K562 (cell line): ENCODE data around the gene RASGEF1C. TPM values are rescaled to one million over a fixed set of nuclear protein-coding genes. Genes with fewer than 3 reads are reported as not detected.

ENCODE experiments used
- ATAC-seq: fragments of 200-7000 bp; cut with Tn5 transposase; 3 replicates; pipeline ENCODE4 v1.9.1; 2020; ENCODE audit warnings: moderate library complexity
- Bru-seq: library from RNA; stranded (reverse); fragments of 400-500 nt; gene quantifications from one replicate; lab custom pipeline; 2021; lab: Mats Ljungman, UMichigan
- BruChase-seq, 2 experiments: library from RNA; stranded (reverse); fragments of 400-500 nt; gene quantifications; one replicate each; lab custom pipeline; 2021; lab: Mats Ljungman, UMichigan
- BruUV-seq: library from RNA; stranded (reverse); fragments of 400-500 nt; replicated peaks from 2 replicates; lab custom pipeline; 2021; lab: Mats Ljungman, UMichigan
- CTCF ChIA-PET: fragments of 300-600 bp; formaldehyde crosslinking; extraction: SDS; loops from one replicate; lab custom pipeline; 2021; ENCODE audit warnings: low intra/inter-chr PET ratio; lab: Yijun Ruan, JAX
- POLR2A ChIA-PET: fragments of 300-600, 350-650 bp; sonication (Branson Sonifier 250); formaldehyde crosslinking; extraction: SDS; loops from one replicate; lab custom pipeline; 2021; ENCODE audit warnings: antibody characterized with exemption, inconsistent platforms; lab: Yijun Ruan, JAX
- DNase-seq, 4 experiments: peaks; one replicate each; pipeline versions ENCODE4 v3.0.0 to v3.0.0-alpha.2; 2011 to 2018; ENCODE audit warnings: low spot score in 3 of 4, mixed read lengths in 3 of 4; ENCODE audit errors: extremely low read depth in 1 of 4
- FAIRE-seq: peaks from 2 replicates; lab custom pipeline; 2011; peaks lifted over from hg19 to GRCh38; lab: Jason Lieb, UNC
- H2AFZ ChIP-seq: 2 replicates; pipeline ENCODE4 v1.6.0; 2011; ENCODE audit warnings: low read depth, low read length, control low read depth, inconsistent platforms
- H3K27ac ChIP-seq: fragments of 200-600 bp; 3 replicates; pipeline ENCODE4 v1.8.0; 2011; ENCODE audit warnings: low read depth, mild to moderate bottlenecking, control low read depth, inconsistent platforms, low read length, moderate library complexity, mixed read lengths; ENCODE audit errors: extremely low read depth
- H3K27me3 ChIP-seq, 2 experiments: fragments of 300-600 bp in 1 of 2; 2 replicates in 1 of 2; 3 replicates in 1 of 2; pipeline versions ENCODE4 v1.6.0 to v1.8.0; 2011; ENCODE audit warnings: inconsistent platforms in 2 of 2, low read length in 2 of 2, mild to moderate bottlenecking in 1 of 2, mixed read lengths in 1 of 2, moderate library complexity in 1 of 2; ENCODE audit not compliant: control insufficient read depth in 2 of 2, insufficient read depth in 2 of 2
- H3K36me3 ChIP-seq: fragments of 300-600 bp; 3 replicates; pipeline ENCODE4 v1.8.0; 2011; ENCODE audit warnings: mild to moderate bottlenecking, low read length, inconsistent platforms; ENCODE audit not compliant: control insufficient read depth, insufficient read depth
- H3K4me1 ChIP-seq, 2 experiments: fragments of 200-600 bp in 1 of 2; replicated peaks in 1 of 2; 2 replicates in 1 of 2; 3 replicates in 1 of 2; pipeline versions ENCODE4 v1.5.1 to v1.8.0; 2011; ENCODE audit warnings: inconsistent platforms in 2 of 2, low read length in 2 of 2, mild to moderate bottlenecking in 1 of 2, mixed read lengths in 1 of 2, moderate library complexity in 1 of 2; ENCODE audit not compliant: control insufficient read depth in 2 of 2, insufficient read depth in 2 of 2
- H3K4me2 ChIP-seq: 2 replicates; pipeline ENCODE4 v1.6.1; 2011; ENCODE audit warnings: low read length, control low read depth, inconsistent platforms, mixed read lengths; ENCODE audit not compliant: insufficient read depth
- H3K4me3 ChIP-seq: fragments of 200-600 bp; sonication (generic), shearing (Covaris generic); 2 replicates; pipeline ENCODE4 v1.5.1; 2016; ENCODE audit warnings: control low read depth, inconsistent platforms
- H3K79me2 ChIP-seq: fragments of 200-600 bp; 3 replicates; pipeline ENCODE4 v1.8.0; 2011; ENCODE audit warnings: low read length, inconsistent platforms; ENCODE audit not compliant: control insufficient read depth, insufficient read depth
- H3K9ac ChIP-seq, 2 experiments: 2 replicates each; pipeline versions ENCODE4 v1.6.0 to v1.6.1; 2011; ENCODE audit warnings: low read depth in 2 of 2, low read length in 2 of 2, control low read depth in 1 of 2, inconsistent platforms in 1 of 2, mild to moderate bottlenecking in 1 of 2, mixed read lengths in 1 of 2; ENCODE audit not compliant: insufficient read depth in 1 of 2
- H3K9me1 ChIP-seq: one replicate; pipeline ENCODE4 v1.6.0; 2011; ENCODE audit warnings: inconsistent platforms, mild to moderate bottlenecking, low read length, moderate library complexity; ENCODE audit not compliant: control insufficient read depth, insufficient read depth
- H3K9me3 ChIP-seq: replicated peaks from 2 replicates; pipeline ENCODE4 v1.5.1; 2011; ENCODE audit warnings: low read depth, low read length, inconsistent platforms; ENCODE audit not compliant: control insufficient read depth, insufficient read depth
- H4K20me1 ChIP-seq: replicated peaks from 2 replicates; pipeline ENCODE4 v1.6.1; 2011; ENCODE audit warnings: low read length, inconsistent platforms, mixed read lengths; ENCODE audit not compliant: control insufficient read depth, insufficient read depth
- BHLHE40 ChIP-seq: IDR thresholded peaks from 2 replicates; pipeline ENCODE4 v1.6.1; 2011; ENCODE audit warnings: low read length, improper control_type of control experiment
- CBX2 ChIP-seq: fragments of 200-600 bp; sonication (generic); IDR thresholded peaks from one replicate; pipeline ENCODE4 v1.6.1; 2012; ENCODE audit warnings: mild to moderate bottlenecking, low read length, inconsistent platforms; ENCODE audit not compliant: insufficient read depth, poor library complexity, severe bottlenecking
- CREM ChIP-seq: IDR thresholded peaks from 2 replicates; pipeline ENCODE4 v1.6.1; 2014; ENCODE audit warnings: antibody characterized with exemption, low read depth
- HNRNPLL ChIP-seq: fragments of 200-400 bp; formaldehyde crosslinking; IDR thresholded peaks from 2 replicates; pipeline ENCODE4 v1.6.1; 2017; ENCODE audit warnings: low read length, low read depth, mild to moderate bottlenecking; ENCODE audit not compliant: poor library complexity, severe bottlenecking
- MTF1 ChIP-seq: fragments of 250-450 bp; sonication (Bioruptor Pico); IDR thresholded peaks from 2 replicates; pipeline ENCODE4 v1.9.0; 2021; ENCODE audit warnings: moderate library complexity, mild to moderate bottlenecking, inconsistent platforms, borderline replicate concordance
- RBM15 ChIP-seq: fragments of 200-400 bp; formaldehyde crosslinking; IDR thresholded peaks from 2 replicates; pipeline ENCODE4 v1.6.1; 2018; ENCODE audit warnings: mild to moderate bottlenecking, low read length, moderate library complexity; ENCODE audit not compliant: insufficient read depth
- TAL1 ChIP-seq: fragments of 450-650 bp; IDR thresholded peaks from 2 replicates; pipeline ENCODE4 v1.6.1; 2016; ENCODE audit warnings: mild to moderate bottlenecking
- ZEB2 ChIP-seq: fragments of 450-650 bp; IDR thresholded peaks from 2 replicates; pipeline ENCODE4 v1.6.1; 2016
- ZFP36 ChIP-seq: fragments of 150-350 bp; IDR thresholded peaks from 2 replicates; pipeline ENCODE4 v1.6.1; 2018; ENCODE audit warnings: low read length, low read depth; ENCODE audit not compliant: partially characterized antibody
- ZNF507 ChIP-seq: conservative IDR thresholded peaks from 2 replicates; pipeline ENCODE4 v1.6.1; 2017; ENCODE audit warnings: missing genetic modification characterization, missing compliant biosample characterization
- ZNF695 ChIP-seq: fragments of 450-650 bp; formaldehyde crosslinking; IDR thresholded peaks from 2 replicates; pipeline ENCODE4 v1.4.0; 2020; ENCODE audit warnings: mild to moderate bottlenecking, moderate library complexity
- WGBS: fragments of 100-300 bp; shearing (Covaris generic); methylation state at CpG from one replicate; pipeline ENCODE4 v1.1.6; 2016; ENCODE audit warnings: low coverage, mixed read lengths; ENCODE audit not compliant: insufficient coverage; ENCODE audit errors: missing lambda C conversion rate; 5-methylcytosine and 5-hydroxymethylcytosine counted together
- in situ Hi-C: fragments of 300-500 bp; cut with MboI; formaldehyde crosslinking; loops from 4 replicates; pipeline ENCODE4 v1.15.0; 2018; ENCODE audit warnings: inconsistent platforms, mixed read lengths
- intact Hi-C: fragments of 100-400 bp; cut with micrococcal nuclease; formaldehyde crosslinking; loops from 2 replicates; pipeline ENCODE4 v1.14.2; 2022
- long read RNA-seq, 3 experiments: library from polyadenylated mRNA in 2 of 3; library from RNA in 1 of 3; unstranded in 2 of 3; stranded (forward) in 1 of 3; transcript quantifications; one replicate each; pipeline ENCODE4 v2.0.0, GENCODE V29; 2019 to 2022
- polyA minus RNA-seq, 3 experiments: library from RNA; depleted of rRNA, polyadenylated mRNA; stranded (reverse); fragments of >200 nt; gene quantifications; 2 replicates each; pipeline ENCODE4 v1.2.3, GENCODE V29; 2011
- polyA plus RNA-seq, 8 experiments: library from polyadenylated mRNA; depleted of rRNA in 4 of 8; stranded (reverse) in 5 of 8; unstranded in 3 of 8; fragments of >200 nt; fragmentation: Nextera tagmentation in 2 of 8; fragmentation: Illumina TruSeq in 1 of 8; extraction: Ambion mirVana in 2 of 8; extraction: Trizol in 1 of 8; gene quantifications; 2 replicates each; pipeline versions ENCODE4 v1.2.1 to v1.2.3, GENCODE V29; 2011 to 2014; ENCODE audit warnings: inconsistent platforms in 1 of 8, missing spikeins in 1 of 8
- total RNA-seq, 7 experiments: library from RNA; depleted of rRNA in 6 of 7; stranded (reverse); fragments of >200 nt in 6 of 7; fragmentation: Illumina TruSeq in 2 of 7; extraction: Trizol in 2 of 7; gene quantifications; 2 replicates each; pipeline versions ENCODE4 v1.2.1 to v1.2.3, GENCODE V29; 2011 to 2021; ENCODE audit warnings: low replicate concordance in 1 of 7
- TF ChIP-seq, protein P1 (sequence below), 3 experiments: fragments of 200-800 bp in 1 of 3; sonication (Bioruptor generic) in 1 of 3; sonication (generic) in 1 of 3; formaldehyde crosslinking in 1 of 3; IDR thresholded peaks; 2 replicates each; pipeline versions ENCODE4 v1.6.1 to v1.8.0; 2016 to 2022; ENCODE audit warnings: mild to moderate bottlenecking in 2 of 3, missing compliant biosample characterization in 2 of 3, missing genetic modification characterization in 2 of 3, missing genetic modification reagents in 1 of 3
- TF ChIP-seq, protein P2 (sequence below): fragments of 450-650 bp; formaldehyde crosslinking; IDR thresholded peaks from 2 replicates; pipeline ENCODE4 v1.4.0; 2020; ENCODE audit warnings: mild to moderate bottlenecking, moderate library complexity
- TF ChIP-seq, protein P3 (sequence below): sonication (generic); formaldehyde crosslinking; IDR thresholded peaks from 2 replicates; pipeline ENCODE4 v1.8.1; 2023; ENCODE audit warnings: mild to moderate bottlenecking, missing genetic modification reagents, moderate library complexity

The RASGEF1C gene
- 0.18 and 0.81 TPM in 2 replicates for total RNA-seq (2011; cell fraction: chromatin; rRNA removed; ENCODE audit: low replicate concordance)
- 0.79 and 0.83 TPM in 2 replicates for total RNA-seq (2011; cell fraction: nucleolus; rRNA removed)
- 0.73 TPM in 1 of 2 replicates, not detected in the other for total RNA-seq (2011; cell fraction: nucleoplasm; rRNA removed)
- 1.1 TPM in 1 of 2 replicates, not detected in the other for total RNA-seq (2014; rRNA removed)
- total RNA-seq (2014; rRNA removed; fragmentation: Illumina TruSeq; extraction: Trizol), result not detected in 2 replicates
- 0.11 TPM in 1 of 2 replicates, not detected in the other for total RNA-seq (2015; rRNA removed; fragmentation: Illumina TruSeq; extraction: Trizol)
- total RNA-seq (2021), result 0.31 and 0.35 TPM in 2 replicates
- 0.16 TPM in 1 of 2 replicates, not detected in the other for polyA plus RNA-seq (2011; rRNA removed)
- 0.16 and 0.42 TPM in 2 replicates for polyA plus RNA-seq (2011; cell fraction: cytosol; rRNA removed)
- polyA plus RNA-seq (2011; cell fraction: nucleus; rRNA removed), result 0.29 and 1.0 TPM in 2 replicates
- 0.13 and 0.40 TPM in 2 replicates for polyA plus RNA-seq (2012)
- polyA plus RNA-seq (2014; fragmentation: Illumina TruSeq; extraction: Trizol), result 0.04 and 0.30 TPM in 2 replicates
- not detected for polyA plus RNA-seq (2014; fragmentation: Nextera tagmentation; extraction: Ambion mirVana)
- polyA plus RNA-seq (2014; rRNA removed), result 0.21 and 0.47 TPM in 2 replicates
- 0.27 TPM in 1 of 2 replicates, not detected in the other for polyA minus RNA-seq (2011; rRNA and poly(A)+ RNA removed)
- polyA minus RNA-seq (2011; cell fraction: cytosol; rRNA and poly(A)+ RNA removed), result not detected in 2 replicates
- 0.22 and 0.27 TPM in 2 replicates for polyA minus RNA-seq (2011; cell fraction: nucleus; rRNA and poly(A)+ RNA removed)
- percentile 35 among the genes with signal in this experiment for Bru-seq, nascent RNA
- percentile 35 among the genes with signal in this experiment for BruChase-seq, experiment 1, labeled RNA remaining after a 2-hour chase
- percentile 29 among the genes with signal in this experiment for BruChase-seq, experiment 2, labeled RNA remaining after a 6-hour chase
- long read RNA-seq, experiment 1, partial matches to known transcripts, result 0 of 6 reads
- long read RNA-seq, experiment 1, other reads (novel, unspliced or antisense), result 4 of 6 reads
- long read RNA-seq, experiment 2, result 0 reads
- long read RNA-seq, experiment 3, result 0 reads

DNA sequence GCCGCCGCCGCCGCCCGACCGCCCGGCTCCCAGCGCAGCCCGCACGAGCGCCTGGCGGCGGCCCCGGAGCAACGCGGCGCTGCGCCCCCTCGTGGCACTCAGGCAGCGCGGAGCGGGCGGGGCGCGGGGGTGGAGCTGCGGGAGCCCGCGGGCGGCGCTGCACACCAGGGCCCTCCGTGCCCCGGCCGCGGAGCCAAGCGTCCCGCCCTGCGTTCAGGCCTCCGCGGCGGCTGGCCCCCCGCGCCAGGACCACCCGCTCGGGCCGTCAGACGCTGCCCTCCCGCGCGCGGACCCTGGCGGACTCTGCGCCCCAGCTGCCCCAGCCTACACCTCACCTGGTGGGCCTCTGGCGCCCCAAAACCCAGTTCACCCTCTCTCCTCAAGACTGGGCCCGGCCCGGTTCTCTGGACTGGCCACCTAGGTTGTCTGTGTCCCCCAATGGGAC lies at the start of gene RASGEF1C:
RASGEF1C (minus strand) TSS at position 75 of the 445 bp plus-strand sequence. CDS start 71,159 bp downstream, outside the sequence.
- Histone ChIP-seq H3K4me3 (peak within 1 kb of the TSS; percentile 35), H3K36me3 (no peaks in the 10 kb centered on the region), H3K9me3 (no peaks in the 10 kb centered on the region), H4K20me1 (no peaks in the 10 kb centered on the region), H3K79me2 (no peaks in the 10 kb centered on the region), H3K4me2 (peak within 1 kb of the TSS; percentile 66), H3K27ac (no peak within 1 kb of the TSS), H2AFZ (peak within 1 kb of the TSS; percentile 80), H3K9ac (peak within 1 kb of the TSS in 1 of 2 experiments; percentile 88; a peak in 3 of 4 replicates), H3K9me1 (peaks cover 4% of the 10 kb centered on the region), H3K27me3 (peaks cover 0 to 36% of the 10 kb centered on the region in 2 experiments; a peak in 3 of 5 replicates), H3K4me1 (peaks cover 8 to 41% of the 10 kb centered on the region in 2 experiments; a peak in 4 of 5 replicates)
- WGBS, result 4% methylated on average over 15 of the region's 55 CpGs
- DNase-seq, result peak; percentile 86 to 89 (median 88)
- intact Hi-C loops (loop anchor here (10.0 kb wide), 2 partner anchors 86 to 396 kb away; partner anchors contain the start of gene MAPK9), in situ Hi-C loops (loop anchor here (10.0 kb wide), 1 partner anchor 446 kb away; no protein-coding TSS in a partner anchor)
- peak; percentile 95 for ATAC-seq
- POLR2A ChIA-PET, result interaction anchor here (0.8 to 1.3 kb wide), 3 partner anchors 9 to 30 kb away, joined by 3 to 5 read pairs (median 4); no protein-coding TSS in a partner anchor
- no peak for FAIRE-seq
- CTCF ChIA-PET, result interaction anchor here (0.6 to 1.2 kb wide), 3 partner anchors 81 to 224 kb away, joined by 3 to 6 read pairs (median 4); no protein-coding TSS in a partner anchor
- no TSS peak for BruUV-seq
- TF ChIP-seq BHLHE40 (peak; percentile 69), MTF1 (no peak), ZFP36 (no peak), ZNF507 (tag) (no peak), CBX2 (no peak), RBM15 (no peak), HNRNPLL (no peak), ZEB2 (no peak), ZNF695 (CRISPR knock-in tag) (no peak), CREM (0 out of 2 replicates have a peak, but pooled peaks have one; percentile 22), TAL1 (no peak)
- TF ChIP-seq, protein P1, sequence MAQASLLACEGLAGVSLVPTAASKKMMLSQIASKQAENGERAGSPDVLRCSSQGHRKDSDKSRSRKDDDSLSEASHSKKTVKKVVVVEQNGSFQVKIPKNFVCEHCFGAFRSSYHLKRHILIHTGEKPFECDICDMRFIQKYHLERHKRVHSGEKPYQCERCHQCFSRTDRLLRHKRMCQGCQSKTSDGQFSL (CRISPR knock-in tag; IDR thresholded peaks at IDR 0.05), result no peak
- TF ChIP-seq, protein P1 (tag; IDR thresholded peaks at IDR 0.05), result no peak
- TF ChIP-seq, protein P2, sequence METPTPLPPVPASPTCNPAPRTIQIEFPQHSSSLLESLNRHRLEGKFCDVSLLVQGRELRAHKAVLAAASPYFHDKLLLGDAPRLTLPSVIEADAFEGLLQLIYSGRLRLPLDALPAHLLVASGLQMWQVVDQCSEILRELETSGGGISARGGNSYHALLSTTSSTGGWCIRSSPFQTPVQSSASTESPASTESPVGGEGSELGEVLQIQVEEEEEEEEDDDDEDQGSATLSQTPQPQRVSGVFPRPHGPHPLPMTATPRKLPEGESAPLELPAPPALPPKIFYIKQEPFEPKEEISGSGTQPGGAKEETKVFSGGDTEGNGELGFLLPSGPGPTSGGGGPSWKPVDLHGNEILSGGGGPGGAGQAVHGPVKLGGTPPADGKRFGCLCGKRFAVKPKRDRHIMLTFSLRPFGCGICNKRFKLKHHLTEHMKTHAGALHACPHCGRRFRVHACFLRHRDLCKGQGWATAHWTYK, result no peak
- TF ChIP-seq, protein P3, sequence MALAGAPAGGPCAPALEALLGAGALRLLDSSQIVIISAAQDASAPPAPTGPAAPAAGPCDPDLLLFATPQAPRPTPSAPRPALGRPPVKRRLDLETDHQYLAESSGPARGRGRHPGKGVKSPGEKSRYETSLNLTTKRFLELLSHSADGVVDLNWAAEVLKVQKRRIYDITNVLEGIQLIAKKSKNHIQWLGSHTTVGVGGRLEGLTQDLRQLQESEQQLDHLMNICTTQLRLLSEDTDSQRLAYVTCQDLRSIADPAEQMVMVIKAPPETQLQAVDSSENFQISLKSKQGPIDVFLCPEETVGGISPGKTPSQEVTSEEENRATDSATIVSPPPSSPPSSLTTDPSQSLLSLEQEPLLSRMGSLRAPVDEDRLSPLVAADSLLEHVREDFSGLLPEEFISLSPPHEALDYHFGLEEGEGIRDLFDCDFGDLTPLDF, result no peak
